A204.1 (cell line): Measurements from ENCODE around the gene DIO1.

ENCODE experiments used
- FAIRE-seq: peaks from 2 replicates; lab custom pipeline; 2012; peaks lifted over from hg19 to GRCh38; lab: Jason Lieb, UNC

DIO1 gene

DNA sequence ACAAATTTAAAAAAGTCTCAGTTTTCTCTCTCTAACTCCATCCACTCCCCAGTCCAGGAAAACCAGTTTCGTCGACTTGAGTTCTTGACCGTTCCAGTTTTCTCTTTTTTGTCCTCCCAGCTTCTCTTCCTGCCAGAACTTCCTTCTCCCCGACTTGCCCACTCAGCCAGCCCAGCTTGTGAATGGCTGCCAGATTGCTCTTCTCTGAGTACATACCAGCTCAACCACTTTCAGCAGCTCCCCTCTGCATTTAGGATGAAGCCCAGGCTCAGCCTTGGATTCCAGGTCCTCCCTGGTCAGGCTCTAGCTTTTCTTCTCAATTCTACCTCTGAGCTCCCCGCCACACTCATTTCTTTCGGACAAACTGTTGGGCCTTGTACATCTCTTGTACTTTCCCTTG is 1.4 kb downstream of the DIO1 start:
- FAIRE-seq: no peak

DNA sequence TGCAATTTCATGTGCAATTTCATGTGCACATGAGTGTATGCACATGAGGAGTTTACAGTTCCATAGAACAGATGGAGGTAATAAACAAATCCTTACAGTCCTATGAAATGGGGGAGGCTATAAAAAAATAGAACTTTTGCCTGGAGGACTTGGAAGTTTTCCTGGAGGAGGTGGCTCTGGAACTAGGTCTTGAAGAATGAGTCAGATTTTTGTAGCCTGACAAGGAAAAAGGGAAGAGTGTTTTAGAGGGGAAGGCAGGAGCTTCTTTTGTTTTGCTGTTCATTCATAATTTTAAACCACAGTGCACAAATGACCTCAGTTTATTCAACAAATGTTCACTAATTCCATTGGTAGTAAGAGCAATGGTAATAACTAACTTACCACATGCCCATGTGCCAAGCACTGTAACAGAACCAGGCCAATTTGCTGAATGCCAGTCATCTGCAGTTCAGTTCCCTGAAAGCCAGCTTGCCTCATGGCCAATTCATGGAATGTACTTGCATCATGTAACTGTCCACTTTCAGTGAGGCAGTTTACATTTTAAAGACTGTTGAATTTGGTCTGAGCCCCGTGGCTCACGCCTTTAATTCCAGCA is 2.7 kb downstream of the DIO1 start:
- no peak for FAIRE-seq

DNA sequence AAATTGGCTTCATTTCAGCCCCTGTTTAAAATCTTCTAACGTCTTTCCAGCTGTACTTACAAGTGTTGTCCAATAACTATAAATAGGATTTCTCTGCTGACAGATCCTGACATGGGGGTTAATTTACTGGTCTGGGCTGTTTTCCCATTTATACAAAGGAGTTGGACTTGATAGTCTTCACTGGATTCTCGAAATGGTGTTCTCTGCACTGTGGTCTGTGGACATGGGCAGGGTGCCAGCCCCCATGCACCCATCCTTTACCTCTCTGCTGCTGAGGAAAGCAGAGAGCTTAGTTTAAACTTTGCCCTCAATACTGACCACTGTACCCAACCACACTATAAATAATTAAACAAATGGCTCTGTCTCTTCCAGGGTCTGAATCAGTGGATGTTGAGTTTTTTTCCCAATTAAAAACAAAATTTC is 5.2 kb downstream of the DIO1 start:
- no peak for FAIRE-seq

DNA sequence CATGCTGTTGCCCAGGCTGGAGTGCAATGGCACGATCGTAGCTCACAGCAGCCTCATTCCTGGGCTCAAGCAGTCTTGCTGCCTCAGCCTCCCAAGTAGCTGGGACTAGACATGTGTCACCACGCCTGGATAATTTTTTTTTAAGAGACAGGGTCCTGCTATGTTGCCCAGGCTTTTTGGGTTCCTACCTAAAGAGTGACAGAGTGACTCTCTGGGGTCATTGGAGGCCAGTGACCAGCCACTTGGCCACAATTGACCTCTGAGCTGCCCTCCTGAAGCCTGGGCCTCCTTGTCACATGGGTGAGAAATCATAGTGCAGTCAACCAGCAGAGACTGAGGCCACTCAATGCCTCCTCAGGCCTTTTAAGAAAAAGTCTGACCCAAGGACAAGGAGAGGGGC is 5.7 kb downstream of the DIO1 start:
- FAIRE-seq: no peak

DNA sequence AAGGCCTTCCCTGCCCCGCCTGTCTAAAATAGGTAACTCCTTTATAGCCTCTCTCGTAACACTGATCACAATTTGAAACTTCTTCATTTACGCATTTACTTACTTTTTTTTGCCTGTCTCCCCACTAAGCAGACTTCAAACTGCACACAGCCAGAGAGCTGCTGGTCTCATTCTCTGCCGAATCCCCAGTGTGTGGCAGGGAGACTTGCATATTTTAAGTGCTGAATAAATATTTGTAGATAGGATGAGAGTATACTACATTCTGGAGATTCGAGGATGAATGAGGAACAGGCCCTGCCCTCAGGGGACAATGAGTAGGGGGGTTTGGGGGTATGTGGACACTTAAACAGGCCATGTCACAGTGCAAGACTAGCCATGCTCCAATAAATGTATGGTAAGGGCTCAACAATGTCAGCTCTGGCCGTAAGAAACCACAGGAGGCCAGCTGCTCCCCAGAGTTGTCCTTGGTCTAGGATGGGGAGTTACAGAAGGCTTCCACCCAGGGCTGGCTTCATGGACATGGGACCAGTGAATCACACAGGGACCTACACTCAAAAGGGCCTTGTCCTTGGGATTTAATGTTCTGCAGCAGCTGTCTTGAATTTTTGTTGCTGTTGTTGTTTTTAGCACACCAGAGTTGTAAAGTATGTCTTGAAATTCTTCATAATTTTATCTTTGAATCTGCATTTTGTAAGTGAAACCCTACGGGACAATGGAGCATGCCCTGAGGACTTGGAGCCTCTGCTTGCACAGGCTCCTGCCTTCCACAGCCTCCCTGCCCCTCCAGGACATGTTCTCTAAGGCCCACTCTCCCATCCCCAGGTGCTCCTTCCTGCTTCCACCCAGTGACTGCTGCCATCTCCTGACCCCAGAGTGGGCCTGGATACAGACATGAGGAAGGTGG is 8.5 kb downstream of the DIO1 start:
- FAIRE-seq: no peak

DNA sequence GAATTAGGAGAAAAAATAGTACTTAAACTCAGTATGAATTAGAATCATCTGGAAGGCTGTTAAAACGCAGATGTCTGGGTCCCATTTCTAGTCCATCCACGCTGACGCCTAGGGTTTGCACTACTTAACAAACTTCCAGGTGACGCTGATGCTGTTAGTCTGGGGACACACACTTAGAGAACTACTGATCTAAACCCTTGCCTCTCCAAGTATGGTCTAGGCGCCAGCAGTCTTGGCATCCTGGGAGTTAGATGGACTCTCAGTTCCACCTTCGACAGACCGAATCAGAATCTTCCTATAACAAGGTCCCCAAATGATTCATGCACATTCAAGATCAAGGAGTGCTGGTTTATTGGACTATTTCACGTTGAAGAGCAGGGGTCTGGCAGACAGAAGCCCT is 11.5 kb downstream of the DIO1 start:
- FAIRE-seq: no peak

DNA sequence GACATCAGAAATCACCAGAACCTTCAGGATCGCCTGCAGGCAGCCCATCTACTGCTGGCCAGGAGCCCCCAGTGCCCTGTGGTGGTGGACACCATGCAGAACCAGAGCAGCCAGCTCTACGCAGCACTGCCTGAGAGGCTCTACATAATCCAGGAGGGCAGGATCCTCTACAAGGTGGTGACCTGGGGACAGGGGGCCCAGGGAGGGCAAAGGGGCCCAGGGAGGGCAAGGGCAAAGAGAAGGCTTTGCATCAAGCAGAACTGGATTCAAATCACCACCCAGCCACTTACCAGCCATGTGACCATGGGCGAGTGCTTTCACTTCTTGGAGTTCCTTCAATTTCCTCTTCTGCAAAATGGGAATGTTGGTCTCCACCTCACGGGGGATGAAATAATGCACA is 12.1 kb downstream of the DIO1 start:
- FAIRE-seq: no peak

DNA sequence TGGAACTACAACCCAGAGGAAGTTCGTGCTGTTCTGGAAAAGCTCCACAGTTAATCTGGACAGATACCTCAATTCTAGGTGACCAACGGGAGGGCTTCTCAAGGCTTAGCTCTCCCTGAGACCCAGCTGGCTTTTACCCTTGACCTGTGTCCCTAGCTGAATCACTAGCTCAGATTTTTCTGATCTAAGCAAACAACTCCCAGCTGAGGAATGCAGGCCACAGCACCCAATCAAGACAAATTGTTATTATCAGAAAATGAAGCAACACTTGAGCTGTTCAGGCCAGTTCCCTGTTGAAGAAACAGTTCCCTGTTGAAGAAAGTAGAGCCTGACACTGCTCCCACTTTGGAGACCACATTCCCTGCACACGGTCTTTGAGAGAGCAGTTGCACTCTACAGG is 16.0 kb downstream of the DIO1 start:
- no peak for FAIRE-seq

DNA sequence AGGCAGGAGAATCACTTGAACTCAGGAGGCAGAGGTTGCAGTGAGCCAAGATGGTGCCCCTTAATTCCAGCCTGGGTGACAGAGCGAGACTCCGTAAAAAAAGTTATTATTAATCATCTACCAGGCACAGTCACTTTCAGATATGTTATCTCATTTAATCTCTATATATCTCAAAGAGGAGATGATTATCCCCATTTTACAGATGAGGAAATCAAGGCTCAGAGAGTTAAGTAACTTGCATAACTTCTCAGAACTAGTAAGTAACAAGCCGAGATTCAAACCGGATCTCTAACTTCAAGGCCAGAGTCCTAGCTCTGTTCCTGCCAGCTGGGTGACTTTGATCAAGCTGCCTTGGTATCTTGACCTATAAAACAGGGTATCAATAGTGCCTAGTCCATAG is 17.5 kb downstream of the DIO1 start:
- no peak for FAIRE-seq

DNA sequence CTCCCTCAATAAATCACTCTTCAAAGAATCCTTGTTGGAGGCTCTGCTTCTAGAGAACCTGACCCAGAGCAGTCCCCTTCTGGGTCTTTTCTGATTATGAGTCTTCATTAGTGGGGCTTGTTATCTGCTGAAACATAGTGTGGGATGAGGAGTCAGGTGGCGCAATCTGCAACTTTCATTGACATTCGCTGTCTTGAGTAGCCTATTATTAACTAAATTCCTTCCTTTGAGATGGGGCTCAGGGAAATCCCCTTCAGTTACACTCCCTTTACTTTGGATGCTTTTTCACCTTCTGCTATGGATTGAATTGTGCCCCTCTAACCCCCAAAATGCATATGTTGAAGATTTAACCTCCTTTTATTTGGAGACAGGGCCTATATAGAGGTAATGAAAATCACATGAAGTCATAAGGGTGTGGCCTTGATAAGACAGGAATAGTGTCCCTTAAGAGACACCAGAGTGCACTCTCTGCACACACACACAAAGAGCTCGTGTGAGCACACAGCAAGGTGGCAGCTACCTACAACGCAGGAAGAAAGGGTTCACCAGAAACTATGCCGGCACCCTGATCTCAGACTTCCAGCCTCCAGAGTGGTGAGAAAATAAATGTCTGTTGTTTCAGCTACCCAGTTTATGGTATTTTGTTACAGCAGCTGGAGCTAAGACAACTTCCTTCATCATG is 19.5 kb downstream of the DIO1 start:
- FAIRE-seq: no peak

DNA sequence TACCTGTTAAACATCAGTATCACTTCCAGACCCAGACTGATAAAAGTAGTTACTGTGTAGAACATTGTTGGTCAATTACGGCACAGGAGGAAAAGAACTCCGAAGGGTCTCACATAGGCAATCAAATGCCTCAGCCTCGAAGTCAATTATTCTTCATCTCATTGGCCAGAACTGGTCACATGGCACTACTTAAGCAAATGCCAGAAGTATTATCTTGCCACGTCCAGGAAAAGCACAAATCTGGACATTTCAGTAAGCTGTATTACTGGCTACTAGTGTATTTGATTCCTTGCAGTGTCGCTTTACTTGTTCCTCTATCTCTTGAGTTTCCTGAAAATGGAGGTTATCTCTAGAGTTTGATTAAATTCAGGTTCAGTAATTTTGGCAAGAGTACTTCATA is 24.4 kb downstream of the DIO1 start:
- no peak for FAIRE-seq

DNA sequence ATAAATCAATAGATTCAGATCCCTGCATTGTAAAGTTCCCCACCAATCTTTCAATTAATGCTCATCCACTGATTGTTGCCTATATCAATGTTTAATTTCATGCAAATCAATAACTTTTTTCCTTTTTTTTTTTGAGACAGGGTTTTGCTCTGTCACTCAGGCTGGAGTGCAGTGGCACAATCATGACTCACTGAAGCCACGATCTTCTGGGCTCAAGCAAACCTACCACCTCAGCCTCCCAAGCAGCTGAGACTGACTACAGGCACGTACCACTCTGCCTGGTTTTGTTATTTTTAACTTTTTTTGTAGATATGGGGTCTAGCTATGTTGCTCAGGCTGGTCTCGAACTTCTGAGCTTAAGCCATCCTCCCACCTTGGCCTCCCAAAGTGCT is 25.7 kb downstream of the DIO1 start:
- no peak for FAIRE-seq

DNA sequence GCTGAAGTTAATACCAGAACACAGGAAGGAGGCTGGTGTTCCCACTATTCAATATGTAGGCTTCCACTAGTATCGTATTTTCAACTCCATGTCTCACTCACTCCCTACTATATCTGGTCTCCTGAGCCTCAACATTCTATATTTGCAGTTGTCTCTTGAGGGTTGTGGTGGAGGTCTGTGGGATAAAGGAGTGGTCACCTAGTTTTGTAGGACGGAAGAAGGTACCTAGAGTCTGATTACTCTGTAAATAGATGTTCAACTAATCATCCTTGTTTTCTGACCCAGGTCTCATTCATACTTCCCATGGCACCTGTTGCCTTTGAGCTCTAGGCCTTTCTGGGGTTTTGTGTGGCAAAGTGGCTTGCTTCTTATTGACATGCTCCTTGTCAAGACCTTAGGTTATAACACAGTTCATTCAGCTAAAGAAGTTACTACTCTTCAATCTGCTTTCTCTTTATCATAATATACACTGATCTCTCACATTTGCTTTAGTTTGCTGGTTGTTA is 33.4 kb downstream of the DIO1 start:
- FAIRE-seq: no peak

DNA sequence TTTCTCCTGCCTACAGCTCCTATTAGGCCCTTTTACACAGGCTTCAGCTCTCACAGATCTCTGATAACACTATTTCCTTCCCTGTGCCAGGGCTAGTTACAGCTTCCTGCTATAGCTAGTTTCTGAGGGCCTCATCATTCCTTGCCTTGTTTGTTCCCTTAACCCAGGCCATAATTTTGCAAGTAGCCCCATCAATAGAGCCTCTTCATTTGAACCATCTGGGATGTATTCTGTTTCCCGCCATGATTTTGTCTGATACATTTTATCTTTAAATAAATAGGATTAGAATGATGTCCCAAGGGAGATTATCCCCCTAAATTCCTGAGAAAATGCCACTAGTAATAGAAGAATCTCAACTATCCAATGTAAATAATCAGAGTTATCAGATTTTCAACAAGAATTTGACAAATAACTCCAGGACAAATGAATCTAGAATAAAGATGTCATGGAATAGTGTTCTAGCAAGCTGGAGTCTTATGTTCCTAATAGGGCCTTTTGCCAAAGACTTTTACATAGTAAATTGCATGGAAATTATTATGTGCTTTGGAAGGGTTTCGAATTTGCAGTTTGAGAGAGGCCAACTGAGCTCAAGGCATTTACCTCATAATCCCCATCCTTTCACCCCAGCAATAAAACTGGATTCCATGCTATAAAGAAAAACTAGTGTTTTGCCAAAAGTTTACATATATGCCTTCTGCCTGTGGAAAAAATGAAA is 35.4 kb downstream of the DIO1 start:
- no peak for FAIRE-seq

DNA sequence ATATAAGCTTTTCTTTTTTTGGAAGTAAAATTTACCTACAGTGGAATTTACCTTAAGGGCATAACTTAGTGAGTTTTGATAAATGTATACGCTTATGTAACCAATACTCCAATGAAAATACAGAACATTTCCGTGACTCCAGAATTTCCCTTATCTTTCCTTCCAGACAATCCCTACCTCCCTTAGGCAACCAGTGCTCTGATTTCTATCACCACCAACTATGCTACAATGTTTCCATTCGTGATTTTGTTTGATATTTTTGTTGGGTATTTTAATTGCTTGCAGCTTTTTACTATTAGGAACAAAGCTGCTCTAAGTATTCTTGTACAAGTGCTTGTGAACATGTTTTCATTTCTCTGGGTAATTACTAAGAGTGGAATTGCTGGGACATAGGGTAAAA is 36.9 kb downstream of the DIO1 start:
- FAIRE-seq: no peak

DNA sequence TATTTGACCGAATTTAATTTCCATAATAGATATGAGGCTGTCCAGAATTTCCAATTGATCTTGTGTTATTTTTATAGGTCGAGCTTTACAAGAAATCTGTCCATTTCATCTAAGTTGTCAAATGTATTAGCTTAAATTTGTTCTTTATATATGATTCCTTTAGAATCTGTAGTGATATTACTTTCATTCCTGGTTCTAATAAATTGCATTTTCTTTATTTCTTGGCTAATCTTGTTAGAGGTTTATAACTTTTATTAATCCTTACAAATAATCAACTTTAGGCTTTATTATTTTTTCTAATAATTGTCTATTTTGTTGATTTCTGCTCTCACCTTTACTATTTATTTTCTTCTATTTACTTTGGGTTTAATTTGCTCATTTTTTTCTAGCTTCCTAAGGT is 37.5 kb downstream of the DIO1 start:
- peak; percentile 54 for FAIRE-seq

DNA sequence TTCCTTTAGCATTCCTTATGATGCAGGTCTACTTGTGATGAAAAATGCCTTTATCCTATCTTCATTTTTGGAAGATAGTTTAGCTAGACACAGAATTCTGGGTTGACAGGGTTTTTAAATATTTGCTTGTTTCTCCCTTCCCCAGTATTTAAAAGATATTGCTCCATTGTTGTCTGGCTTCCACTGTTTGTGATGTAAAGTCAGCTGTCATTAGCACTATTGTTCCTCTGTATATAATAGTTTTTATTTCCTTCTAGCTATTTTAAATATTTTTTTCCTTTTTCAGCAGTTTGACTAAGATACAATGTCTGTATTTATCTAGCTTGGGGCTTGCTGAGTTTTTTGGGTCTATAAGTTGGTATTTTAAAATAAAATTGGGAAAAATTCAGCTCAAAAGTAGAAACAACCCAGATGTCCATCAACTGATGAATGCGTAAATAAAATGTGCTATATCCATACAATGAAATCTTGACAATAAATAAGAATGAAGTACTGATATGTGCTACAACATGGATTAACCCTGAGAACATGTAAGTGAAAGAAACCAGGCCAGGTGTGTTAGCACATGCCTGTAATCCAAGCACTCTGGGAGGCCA is 40.3 kb downstream of the DIO1 start:
- no peak for FAIRE-seq

DNA sequence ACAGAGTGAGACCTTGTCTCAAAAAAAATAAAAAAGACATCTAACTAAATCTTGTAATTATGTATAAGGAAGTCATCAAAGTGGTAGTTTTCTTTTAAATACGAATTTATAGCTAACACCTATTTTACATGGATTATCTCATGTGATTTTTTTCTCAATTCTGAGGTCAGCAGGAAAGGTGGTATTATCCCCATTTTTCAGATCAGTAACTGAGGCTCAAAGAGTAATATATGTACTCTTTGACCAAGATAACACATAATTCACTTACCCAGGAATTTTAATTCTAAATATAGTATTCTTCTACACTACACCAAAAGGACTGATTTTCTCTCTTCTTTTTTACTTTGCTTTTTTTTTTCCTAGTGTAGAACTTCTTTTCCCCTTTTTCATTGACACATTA is 42.4 kb downstream of the DIO1 start:
- no peak for FAIRE-seq

DNA sequence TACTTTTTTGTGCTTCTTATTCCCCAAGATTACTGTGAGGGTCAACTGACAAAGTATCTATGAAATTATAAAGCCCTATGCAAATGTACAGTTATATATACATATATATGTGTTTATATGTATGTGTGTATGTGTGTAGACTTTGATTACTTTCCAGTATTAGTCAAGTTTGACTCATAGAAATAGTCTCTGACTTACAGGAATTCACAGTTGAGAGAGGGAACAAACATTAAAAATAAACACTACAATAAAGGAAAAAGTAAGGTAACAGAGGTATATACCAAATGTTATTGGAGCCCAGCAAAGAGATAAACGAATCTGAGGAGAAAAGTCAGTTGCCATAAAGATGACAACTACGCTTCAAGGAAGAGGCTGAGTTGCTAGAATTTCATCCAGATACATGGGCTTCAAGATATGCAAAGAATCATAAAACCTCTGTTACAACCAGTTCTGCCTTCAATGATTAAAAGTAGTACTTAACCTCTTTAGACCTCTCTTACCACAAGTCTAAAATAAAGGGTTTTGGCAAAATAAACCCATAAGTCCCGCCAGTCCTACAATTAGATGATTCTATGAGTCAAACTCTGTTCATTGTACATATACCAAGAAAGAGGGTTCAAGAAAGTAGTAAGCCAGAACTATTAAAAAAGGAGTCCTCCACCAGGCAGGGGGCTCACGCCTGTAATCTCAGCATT is 44.3 kb downstream of the DIO1 start:
- no peak for FAIRE-seq

DNA sequence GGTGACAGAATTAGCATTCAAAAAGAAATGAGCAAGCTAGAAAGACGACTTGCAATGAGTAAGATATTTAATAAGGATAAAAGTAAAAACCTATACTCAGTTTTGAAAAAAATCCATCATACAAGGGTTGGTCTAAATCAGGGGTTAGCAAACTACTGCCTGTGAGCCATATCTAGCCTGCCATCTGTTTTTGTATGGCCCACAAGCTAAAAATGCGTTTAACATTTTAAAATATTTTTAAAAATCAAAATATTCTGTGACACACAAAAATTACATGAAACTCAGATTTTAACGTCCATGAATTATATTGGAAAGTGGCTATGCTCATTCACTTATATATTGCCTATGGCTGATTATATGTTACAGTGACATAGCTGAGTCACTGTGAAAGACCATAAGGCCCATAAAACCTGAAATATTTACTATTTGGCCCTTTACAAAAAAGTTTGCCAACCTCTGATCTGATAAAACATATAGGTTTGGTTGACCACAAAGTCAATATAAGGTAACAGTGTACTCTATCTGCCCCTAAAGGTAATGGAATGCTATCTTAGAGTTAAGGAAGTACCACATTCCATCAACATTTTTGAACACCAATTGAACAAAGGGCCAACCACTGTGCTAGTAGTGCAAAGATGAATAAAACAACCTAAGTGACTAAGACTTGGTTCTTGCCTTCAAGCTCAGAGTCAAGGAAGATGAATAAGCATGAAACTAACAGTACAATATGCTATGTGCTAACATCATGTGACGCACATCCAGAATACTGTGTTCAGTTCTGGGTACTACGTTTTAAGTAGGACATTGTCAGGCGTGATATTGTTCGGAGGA is 48.4 kb downstream of the DIO1 start:
- no peak for FAIRE-seq

DNA sequence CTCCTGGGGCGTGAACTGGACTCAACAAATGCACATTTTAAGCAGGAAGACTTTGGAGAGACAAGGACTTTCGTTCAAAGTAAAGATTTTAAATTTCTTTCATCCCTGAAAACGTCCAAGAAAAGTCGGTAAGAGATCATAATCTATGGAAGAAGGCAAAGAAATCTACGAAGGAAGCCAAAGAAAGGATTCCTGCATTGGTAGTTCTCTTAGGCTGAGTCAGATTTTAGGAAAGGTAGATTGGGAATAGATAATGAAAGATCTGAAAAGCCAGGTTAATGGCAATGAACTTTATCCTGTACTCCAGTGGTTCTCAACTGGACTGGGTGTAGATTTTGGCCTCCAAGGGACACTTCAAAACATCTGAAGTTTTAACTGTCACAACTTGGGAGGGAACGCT is 49.1 kb downstream of the DIO1 start:
- FAIRE-seq: no peak
